GM20431 (cell line): ENCODE measurements around the gene KRT79.
"Not testable (repeated sequence)": the region's sequence is repeated elsewhere in the genome, so short reads cannot be mapped to it uniquely, and the experiment has no call there.

Experiments used
- in situ Hi-C: fragments of 300-500 bp; cut with MseI, MboI; formaldehyde crosslinking; loops from one replicate; pipeline ENCODE4 v1.15.0; 2020; ENCODE audit warnings: low sequenced_read_pairs; ENCODE audit not compliant: unreplicated experiment

KRT79 gene

DNA sequence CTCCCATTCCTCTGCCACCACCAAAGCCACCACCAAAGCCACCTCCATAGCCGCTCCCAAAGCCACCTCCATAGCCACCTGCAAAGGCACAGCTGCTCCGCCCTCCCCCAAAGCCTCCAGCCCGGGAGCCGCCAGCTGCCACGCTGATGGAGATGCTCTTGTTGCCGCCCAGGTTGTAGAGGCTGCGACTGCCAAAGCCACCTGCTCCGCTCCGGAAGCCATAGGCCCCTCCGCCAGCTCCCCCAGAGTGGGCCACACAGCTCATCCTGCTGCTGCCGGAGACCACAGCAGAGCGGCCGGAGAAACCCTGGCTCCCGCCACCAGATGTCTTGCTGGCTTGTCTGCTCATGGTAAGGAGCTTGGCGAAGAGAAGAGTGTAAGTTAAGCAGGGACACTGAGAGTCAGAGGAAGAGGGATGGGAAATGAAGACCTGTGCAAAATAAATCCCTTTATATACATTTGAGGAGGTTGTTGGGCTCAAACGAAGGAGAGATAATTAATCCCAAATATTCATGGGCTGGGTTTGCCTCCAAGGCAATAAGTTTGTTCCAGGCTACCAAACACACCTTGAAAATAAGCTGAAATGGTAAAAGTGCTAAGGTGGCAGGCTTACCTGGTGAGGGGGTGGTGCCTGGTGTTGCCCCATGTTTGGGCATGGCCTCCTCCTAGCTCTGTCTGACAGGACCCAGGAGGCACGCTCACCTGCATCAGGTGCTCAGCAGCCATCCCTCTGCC, 38.2 kb downstream of the KRT79 start, which contains the start of gene KRT3:
KRT3 (minus strand) TSS at position 424 of the 735 bp plus-strand sequence; CDS start at position 349, 75 bp downstream.
- in situ Hi-C loops, result no loop called here

GRCh38 chr12:52795332-52795674, 38.8 kb downstream of the KRT79 start:
- in situ Hi-C loops, result not testable (repeated sequence)

GRCh38 chr12:52794479-52795331, 39.4 kb downstream of the KRT79 start:
- in situ Hi-C loops, result no loop called here

DNA sequence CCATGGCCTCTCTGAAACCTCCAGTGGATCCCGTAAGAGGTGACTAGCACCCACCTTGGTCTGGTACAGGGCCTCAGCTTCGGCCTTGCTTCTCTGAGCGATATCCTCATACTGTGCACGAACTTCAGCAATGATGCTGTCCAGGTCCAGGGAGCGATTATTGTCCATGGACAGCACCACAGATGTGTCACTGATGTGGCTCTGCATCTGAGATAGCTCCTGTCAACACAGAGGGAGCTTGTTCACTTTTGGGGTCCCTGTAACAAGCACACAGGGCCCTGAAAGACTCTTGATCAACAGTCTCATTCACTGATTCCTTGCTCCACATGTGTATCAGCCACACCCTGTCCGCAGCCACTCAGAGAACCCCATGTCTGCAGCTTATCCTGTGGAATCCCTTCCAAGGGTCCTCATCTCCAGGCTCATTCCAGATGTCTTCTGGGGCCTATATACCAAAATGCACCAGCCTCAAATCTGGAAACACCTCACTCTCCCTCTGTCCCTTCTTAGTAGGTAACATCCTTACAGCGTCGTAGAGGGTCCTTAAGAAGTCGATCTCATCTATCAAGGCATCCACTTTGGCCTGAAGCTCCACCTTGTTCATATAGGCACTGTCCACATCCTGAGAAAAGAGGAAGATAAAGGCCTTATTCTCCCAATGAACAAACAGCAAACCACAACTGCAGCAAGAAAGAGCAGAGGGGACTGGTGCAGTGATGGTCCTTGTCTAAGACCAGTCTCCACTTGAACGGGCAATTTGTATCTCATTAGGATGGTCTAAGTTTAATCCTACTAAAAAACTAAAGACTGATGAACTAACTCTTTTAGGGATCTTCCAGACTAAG, 41.7 kb downstream of the KRT79 start:
- in situ Hi-C loops, result no loop called here

DNA sequence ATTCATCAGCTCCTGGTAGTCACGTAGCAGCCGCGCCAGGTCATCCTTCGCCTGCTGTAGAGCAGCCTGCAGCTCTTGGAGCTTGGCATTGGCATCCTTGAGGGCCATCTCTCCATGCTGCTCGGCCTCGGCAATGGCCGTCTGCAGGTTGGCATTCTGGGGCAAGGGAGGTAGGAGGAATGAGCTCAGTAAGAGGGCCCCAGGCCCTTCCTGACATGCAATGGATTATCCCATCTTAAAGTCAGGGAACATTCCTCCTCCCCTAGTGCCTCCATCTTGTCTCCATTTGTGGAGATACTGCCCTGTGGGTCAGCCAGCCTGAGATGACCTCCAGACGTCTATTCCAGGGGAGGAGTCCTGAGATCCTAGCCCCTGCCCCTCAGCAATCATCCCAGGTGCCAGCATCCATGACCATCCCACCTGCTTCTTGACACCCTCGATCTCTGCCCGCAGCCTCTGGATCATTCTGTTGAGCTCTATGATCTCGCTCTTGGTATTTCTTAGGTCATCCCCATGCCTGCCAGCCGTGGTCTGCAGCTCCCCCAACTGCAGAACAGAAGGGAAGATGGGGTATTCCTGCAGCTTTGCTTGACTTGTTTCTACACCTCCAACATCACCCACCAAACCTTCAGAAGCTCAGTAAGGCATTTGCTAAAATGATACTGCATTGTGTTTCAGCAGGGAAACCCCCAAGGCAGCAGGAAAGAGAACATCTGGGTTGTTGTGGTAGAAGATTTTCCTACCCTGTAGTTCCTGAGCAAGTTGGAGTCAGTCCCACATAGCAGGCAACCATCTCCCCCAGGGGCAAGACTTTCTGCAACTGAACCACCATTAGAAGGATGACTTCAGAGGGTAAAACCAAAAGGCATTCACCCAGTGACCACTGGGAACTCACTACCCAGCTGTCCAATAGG, 42.6 kb downstream of the KRT79 start:
- in situ Hi-C loops, result no loop called here

- in situ Hi-C loops, result no loop called here
Measured at GRCh38 chr12:52790427-52791270, 43.5 kb downstream of the KRT79 start.

DNA sequence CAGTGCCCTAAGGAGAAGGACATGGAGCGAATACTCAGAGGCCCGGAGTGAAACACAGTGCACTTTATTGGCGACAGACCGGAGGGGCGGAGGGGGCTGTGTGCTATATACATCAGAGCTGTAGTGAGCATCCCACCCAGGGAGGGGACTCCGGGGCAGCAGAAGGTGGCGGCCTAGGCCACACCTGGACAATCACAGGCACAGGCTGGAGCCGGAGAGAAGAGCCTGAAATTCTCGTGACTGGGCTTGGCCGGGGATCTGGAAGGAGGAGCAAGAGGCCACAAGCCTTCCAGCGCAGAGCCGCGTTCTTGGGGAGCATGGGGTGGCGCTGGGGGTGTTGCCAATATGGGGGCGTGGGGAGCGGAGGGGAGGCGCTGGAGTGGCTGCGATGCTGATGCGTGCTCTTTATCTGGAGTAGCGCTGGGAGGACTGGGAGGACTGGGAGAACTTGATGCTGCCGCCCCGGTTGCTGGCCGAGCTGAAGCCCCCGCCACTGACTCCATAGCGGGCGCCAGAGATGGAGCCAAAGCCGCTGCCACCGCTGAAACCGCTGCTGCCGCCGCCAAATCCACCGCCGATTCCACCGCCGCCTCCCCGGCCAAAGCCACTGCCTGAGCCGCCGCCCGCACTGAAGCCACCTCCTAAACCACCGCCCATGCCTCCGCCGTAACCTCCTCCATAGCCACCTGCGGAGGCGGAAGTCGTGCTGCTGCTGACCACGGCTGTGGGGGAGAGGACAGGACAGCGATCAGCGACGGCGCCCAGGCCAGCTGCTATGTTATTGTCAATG, 44.3 kb downstream of the KRT79 start:
- in situ Hi-C loops, result no loop called here

GRCh38 chr12:52788876-52789636, 45.1 kb downstream of the KRT79 start:
- in situ Hi-C loops, result no loop called here

DNA sequence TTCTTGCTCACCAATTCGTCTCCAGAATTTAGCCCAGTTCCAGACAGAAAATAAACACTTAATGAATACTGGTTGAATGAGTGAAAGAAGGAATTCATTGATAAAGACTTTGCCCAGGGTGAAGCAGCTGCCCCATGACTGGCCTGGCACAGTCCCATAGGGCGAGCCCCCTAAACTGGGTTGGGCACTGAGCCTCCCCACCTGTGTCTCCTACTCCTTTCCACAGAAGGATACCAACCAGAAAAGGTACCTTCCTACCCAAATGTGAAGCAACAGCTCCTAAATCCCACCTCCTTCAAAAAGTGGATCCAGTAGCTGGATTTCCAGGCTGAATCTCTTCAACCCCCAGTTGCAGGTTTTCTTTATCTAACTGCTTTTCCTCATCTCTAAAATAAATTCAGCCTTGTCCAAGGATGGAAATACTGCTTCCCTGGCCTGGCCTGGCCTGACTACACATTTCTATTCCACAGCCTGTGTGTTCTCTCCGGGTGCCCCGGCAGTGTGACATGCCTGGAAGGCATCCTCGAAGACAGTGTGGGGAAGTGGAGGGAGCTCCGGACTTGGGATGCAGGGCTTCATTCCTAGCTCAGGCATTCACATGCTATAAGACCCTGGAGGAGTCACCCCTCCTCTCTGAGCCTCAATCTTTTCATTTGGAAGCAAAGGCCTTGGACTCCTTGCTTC, 45.8 kb downstream of the KRT79 start:
- in situ Hi-C loops, result no loop called here

DNA sequence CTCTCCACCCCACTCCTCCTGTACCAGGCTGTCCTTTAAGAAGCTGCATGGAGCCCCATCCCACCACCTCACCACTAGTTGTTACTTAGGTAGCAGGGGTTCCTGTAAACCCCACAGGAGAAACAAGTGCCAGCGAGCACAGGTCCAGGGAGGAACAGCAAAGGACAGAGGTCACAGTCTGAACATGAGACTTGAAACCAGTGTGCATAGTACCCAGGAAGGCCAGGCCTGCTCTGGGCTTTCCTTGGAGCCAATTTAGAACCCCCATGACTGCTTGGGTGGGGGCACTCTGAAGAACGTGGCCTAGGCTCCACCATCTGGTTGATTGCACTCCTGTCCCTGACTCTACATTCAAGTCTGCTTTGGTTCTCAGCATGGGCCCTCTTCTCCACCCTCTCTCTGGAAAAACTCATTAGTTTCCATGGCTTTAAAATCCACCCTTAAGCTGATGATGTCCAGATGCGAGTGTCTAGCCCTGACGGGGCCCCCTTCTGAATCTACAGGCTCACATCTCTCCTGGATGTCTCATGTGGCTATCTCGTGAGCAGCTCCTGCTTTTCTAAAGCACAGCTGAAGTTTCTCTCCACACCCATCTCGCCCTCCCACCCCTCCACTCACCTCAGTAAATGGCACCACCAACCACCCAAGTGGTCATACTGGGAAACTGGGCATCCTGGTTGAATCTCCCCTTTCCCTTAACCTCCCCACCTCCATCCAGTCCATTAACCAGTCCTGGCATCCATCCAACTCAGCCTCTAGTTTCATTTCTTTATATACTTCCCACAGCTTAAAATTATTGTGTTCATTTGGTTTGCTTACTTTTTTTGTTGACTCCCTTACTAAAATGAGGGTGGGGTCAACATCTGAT, 46.6 kb downstream of the KRT79 start:
- in situ Hi-C loops, result no loop called here

DNA sequence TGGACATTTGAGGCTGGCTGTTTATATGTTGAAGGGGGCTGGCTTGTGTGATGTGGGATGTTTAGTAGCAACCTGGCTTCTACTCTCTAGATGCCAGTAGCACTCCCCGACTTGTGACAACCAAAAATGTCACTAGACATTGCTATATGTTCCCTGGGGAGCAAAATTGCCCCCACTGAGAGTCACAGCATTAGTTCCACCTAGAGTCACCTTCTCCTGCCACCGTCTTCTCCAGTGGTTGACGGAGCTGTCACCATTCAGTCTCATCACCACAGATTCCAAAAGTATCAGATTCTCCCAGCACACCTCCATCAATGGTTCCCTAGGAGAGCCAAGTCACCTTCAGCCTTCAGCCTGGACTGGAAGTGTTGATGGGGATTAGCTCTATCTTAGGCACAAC, 49.2 kb downstream of the KRT79 start:
- in situ Hi-C loops, result no loop called here

DNA sequence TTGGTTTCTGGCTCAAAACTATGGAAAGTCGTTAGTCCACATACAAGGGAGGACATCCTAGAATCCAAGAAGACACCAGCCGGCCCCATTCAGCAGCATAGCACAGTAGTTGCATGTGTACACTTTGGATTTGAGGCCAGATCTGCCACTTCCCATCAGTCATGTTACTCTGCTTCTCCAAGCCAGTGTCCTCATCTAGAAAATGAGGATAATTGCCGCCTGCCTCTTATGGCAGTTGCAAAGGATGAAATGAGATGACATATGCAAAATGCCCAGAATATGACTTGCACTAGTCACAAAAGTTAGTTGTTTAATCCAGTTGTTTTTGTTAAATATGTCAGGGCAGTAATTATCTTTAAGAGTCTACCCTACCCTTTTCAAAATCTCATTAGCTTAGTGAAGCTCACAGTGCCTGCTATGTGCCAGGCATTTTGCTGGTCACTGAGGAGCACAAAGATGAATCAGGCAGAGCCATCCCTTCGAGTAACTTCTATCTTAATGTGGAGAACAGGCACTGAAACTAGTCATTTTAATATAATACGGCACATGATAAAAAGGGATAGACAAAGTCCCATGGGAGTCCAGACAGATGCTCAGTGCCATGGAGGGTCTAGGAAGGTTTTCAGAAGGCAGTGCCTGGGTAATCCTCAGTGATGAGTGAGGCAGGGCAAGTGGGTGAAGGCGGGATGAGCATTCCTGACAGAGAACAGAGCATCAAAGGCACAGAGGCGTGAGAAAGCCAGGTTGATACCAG, 50.4 kb downstream of the KRT79 start:
- in situ Hi-C loops, result no loop called here

DNA sequence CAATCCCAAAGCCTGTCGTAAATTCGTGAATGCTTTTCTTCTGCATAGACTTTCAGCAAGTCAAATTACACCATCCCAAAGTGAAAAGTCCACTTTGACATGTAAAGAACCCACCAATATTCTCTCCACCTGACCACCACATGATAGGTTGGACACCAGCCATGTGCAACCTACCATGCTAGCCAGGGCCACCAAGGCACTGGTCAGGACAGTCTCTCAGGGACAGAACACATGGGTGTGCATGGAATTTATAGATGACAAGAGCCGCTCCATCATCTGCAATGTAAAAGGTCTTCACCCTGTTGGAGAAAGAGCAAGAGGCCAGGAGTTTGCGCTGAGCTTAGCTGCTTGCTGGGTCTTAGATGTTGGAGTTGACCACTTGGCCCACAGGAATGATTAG, 51.6 kb downstream of the KRT79 start:
- in situ Hi-C loops, result no loop called here

- in situ Hi-C loops, result no loop called here
Measured at GRCh38 chr12:52781399-52782082, 52.6 kb downstream of the KRT79 start.
